Liver (tissue), 3 donors: ENCODE data around the gene RBM39.
A peak's percentile ranks its signal among the peaks of the same experiment; 100 is the strongest.

Experiments used
- ATF3 ChIP-seq: IDR thresholded peaks from 2 replicates; pipeline ENCODE4 v1.6.1; 2016; ENCODE audit warnings: antibody characterized with exemption
- CTCF ChIP-seq: fragments of 150-350 bp; IDR thresholded peaks from 2 replicates; pipeline ENCODE4 v1.5.1; 2017; ENCODE audit warnings: improper control_type of control experiment, low read depth, low read length; ENCODE audit not compliant: missing input control
- SP1 ChIP-seq: IDR thresholded peaks from 2 replicates; pipeline ENCODE4 v1.6.1; 2018; ENCODE audit warnings: antibody characterized with exemption, mild to moderate bottlenecking
- YY1 ChIP-seq: IDR thresholded peaks from 2 replicates; pipeline ENCODE4 v1.6.1; 2016; ENCODE audit warnings: antibody characterized with exemption, mild to moderate bottlenecking
- donor health status: healthy.
- donor health status: healthy.

- TF ChIP-seq SP1, result peak; percentile 64
- TF ChIP-seq YY1, result peak; percentile 31
- TF ChIP-seq CTCF, result no peak
- no peak for TF ChIP-seq ATF3
These were observed 25.8 kb upstream of the RBM39 start for GRCh38 chr20:35767683-35768481.
